ENCODE results near the gene CAMTA1.

Gene CAMTA1

DNA sequence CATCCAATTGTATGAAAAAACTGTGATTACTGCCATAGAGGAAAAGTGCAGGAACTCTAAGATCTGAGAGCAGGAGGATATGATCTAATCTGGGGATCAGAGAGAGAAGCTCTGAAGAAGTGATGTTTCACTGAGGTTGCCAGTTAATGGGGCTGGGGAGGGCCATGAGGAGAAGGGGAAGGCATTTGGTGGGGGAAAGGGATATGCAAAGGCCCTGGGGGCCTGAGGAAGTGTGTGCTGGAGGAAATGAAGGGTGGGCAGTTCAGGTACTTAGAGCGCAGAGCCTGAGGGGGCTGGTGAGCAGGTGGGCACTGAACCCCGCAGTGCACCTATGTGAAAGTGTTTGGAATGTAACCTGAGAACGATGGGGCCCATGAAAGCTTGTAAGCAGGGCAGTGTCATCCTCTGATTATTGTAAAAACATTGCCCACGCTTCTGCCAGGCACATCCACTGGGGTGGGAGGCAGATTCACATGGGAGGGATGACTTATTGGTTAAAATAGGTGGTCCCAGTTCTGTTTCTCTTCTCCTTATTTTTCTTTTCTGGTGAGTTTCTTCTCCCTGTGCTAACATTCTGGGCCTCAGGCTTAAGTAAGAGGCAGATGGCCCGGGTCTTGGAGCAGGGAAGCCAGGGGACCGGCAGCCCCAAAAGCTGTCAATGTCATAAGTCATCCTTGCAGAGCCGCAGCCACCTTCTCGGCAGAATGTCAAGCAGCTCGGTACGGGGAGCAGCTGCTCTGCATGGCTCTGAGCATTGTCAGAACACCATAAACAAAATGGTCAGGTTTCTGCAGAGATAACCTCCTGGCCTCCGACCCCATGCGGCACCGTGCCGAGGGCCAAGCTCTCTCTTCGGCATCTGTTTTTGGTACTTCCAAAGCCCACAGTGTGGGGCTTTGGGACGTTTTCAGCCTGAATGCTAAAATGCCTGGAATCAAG, 493.8 kb downstream of the CAMTA1 start:
- no peak for DNase-seq

DNA sequence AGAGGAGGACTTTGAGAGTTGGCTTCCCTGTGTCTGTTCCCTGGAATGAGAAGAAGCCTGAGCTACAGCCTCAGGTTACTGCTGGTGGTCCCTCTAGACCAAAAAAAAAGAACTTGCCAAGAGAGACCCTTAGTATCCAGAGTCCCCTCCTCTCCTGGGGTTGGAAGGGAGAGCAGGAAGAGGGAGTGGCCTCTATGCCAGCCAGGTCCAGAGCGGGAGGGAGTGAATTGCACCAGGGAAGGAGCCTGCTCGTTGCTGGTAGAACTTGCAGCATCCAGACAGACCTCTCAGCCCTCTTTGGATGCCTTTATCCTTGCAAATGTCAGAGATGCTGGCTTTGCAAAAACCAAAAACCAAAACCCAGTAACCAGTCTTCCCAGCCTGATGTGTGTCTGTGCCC, 494.5 kb downstream of the CAMTA1 start:
- no peak for DNase-seq

DNA sequence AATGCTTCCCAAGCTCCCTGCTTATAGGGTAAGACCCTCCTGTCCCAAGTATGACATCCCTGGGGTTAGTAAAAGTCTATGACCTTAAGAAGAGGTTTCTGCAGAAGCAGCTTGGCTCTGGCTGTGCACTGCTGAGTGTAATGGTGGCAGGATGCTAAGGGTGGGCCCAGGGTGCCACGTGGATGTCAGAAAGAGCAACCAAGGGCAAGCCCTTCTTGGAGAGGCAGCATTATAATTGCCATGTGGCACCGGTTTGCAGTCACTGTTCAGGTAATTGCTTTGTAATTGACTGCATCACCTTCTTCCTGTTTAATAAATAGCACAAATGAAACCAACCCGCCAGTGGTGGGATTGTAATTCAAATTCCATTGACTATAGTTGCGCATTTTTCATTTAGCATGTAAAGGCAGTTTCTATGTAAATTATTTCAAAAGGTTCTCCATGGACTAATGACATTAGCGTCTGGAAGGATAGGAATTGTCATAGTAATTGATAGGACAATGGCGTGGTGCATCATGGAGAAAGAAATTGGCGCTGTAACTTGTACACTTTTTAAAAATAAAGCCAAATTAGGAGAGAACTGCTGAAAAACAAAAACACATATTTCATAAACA, 495.2 kb downstream of the CAMTA1 start:
- DNase-seq: no peak

DNA sequence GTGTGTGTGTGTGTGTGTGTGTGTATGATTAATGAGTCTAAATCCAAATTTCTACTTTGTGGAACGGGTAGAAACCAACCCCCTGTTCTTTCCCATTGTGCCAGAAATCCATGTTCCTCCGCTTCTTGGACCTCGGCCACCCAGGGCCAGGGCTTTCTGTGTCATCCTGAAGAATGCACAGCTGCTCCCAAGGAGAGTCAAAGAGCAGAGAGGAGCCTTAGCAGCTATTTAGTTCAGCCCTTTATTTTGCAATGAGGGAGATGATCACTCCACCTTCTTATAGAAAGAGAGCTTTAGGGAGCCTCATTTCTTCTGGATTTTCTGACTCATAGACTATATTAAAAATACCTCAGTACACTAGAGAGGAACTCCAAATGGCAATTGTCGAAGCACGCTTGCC, 496.6 kb downstream of the CAMTA1 start:
- no peak for DNase-seq

DNA sequence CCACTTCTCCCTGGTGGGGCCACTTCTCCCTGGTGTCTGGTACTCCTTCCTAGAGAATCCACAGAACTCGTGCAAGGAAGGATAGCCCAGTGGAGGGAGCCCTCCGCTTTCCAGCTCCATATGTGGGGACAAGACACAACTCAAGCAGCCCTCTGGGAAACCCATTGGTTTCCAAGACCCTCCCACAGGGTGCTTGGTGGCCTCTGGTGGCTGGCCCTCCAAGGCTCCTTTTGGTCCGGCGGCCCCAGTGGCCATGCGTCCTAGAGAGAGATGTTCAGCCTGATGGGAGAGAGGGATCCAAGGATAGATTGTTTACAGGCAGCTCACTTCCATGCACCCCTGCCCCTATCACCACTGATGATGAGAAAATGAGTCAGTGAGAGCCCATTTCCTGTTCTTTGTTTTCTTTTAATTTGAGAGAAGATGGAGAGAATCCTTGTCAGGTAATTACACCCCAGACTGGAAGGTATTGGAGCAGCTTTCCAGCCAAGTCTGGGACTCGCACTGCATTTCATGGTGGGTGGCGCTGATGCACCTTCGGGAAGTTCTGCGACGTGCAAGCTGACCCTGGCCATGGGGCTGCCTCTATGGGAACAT, 499.7 kb downstream of the CAMTA1 start:
- DNase-seq: no peak

DNA sequence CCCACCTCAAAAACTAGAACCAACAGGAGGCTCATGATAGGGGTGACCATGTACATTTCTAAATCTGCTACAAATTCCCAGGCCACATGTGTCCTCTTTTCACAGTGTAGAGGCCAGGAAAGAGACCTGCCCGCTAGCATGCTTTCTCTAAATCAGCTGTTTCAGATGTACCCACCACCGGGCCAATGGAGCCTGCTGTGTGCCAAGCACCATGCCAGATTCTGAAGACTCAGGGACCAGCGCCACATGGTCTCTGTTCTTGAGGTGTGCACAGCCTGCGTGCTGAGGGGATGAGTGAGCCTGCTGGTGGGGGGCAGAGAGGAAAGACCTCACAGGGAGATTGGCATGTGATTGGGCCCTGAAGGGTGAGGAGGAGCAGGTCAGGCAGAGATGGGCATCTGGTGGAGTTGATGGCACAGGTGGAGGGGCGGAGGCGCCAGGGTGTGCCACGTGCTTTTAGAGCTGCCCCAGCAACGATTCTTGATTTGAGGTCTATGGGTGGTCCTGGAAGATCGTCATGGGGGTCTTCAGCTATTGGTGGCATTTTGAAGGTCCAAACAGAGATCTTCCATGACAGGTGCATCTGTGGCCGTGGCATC, 500.7 kb downstream of the CAMTA1 start:
- DNase-seq: no peak

DNA sequence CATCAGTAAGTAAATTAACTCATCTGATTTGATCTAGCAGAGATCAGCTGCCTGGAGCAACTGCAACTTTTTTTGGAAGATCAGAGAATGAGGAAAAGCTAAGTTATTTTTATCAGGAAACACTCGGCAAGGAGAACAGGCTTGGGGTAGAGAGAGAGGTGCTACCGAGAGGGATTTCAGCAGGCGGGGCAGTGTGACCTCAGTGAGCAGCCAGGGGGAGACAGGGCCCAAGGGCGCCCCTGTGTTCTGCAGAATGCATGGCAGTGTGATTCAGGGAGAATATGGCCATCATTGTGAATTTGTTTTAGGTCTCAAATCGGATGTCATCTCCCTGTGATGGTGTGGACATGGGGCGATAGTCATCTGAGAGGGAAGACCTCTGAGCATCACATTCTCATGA, 501.8 kb downstream of the CAMTA1 start:
- no peak for DNase-seq

DNA sequence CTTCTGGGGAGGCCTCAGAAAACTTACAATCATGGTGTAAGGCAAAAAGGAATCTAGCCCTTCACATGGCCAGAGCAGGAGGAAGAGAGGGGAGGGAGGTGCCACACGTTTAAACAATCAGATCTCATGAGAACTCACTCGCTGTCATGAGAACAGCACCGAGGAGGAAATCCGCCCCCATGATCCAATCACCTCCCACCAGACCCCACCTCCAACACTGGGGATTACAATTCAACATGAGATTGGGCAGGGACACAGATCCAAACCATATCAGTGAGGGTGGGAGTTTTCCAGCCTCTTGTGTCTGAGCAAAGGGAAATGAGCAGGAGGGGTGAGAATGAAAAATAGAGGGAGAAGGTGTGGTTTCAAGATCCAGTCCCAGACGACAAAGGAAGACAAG, 503.7 kb downstream of the CAMTA1 start:
- DNase-seq: no peak

DNA sequence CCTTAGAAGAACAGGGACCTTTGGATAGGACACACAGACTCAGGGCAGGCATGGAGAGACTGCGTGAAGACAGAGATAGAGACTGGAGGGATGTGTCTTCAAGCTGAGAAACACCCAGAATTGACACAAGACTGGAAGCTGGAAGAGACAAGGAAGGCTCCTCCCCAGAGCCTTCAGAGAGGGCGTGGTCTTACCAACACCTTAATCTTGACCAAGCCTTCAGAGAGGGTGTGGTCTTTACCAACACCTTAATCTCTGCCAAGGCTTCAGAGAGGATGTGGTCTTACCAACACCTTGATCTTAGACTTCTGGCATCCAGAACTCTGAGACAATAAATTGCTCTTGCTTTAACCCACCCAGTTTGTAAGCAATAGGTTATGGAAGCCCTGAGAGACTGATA, 504.4 kb downstream of the CAMTA1 start:
- DNase-seq: no peak

DNA sequence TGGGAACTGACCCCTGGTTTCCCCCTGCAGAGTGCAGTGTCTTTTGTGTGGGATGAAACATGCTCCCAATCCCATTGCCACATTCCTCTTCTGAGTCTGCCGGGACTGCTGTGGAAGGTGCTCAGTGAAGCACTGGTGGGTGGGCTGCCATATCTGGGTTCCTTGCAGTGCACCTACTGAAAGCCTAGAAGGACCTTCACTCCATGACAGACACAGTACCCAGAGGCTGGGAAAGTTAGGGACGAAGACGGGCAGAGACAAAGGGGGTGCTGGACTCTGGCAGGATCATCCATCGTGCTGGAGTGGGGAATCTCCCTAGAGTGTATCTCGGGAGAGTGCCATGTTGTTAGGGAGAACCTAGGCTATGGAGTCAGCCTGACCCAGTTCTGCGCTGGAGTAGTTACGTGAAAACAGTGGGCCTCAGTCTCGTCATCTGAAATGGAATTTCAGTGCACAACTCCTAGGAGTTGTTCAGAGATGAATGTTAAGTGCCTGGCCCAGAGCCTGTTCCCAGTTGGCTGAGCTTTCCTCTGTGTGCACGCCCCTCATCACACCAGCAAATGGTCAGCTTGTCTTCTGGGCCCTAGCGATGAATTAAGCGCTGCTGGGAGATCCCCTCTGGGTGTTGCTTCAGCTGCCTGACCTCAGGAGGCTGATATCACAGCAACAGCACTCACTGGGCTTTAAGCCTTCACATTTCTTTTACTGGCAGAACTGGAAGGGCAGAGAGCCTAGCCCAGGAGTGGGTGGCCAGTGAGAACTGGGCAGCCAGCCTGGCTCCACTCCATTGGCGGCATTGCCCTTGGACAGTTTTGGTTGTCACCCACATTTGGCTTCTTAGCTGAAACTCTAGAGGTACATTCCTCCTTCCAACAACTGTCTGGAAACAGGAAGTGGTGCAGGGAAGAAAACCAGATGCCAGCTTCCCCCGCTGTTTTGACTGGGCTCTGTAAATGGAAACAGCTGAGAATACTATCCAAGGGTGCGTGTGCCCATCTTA, 506.0 kb downstream of the CAMTA1 start:
- no peak for DNase-seq

DNA sequence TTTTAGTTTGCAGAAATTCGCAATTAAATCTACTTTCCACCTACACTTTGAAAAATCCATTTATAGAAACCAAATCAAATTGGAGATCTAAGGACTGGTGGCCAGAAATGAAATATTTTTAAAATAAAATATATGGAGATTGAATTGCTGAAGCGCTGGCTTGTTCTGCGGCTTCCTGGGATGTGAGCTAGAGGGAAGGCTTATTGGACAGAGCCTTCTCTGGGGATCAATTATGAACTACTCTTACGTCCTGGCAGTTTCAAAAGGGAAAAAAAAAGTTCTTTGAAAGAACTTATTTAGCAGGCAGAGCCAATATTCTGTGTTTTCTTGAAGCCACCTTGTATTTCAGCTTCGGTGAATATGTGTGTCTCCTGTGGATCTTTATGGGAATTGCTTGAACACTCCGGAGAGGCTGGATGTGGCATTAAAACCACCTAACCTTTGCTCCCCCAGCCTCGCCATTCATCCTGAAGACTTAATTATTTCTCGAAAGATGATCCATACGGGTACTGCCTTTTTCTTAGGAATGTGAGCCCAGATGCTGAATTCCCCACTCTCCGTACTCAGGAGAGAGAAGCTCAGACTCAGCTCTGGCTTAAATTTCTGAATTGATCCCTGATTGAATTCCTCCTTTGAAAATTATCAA, 506.9 kb downstream of the CAMTA1 start:
- DNase-seq: no peak

DNA sequence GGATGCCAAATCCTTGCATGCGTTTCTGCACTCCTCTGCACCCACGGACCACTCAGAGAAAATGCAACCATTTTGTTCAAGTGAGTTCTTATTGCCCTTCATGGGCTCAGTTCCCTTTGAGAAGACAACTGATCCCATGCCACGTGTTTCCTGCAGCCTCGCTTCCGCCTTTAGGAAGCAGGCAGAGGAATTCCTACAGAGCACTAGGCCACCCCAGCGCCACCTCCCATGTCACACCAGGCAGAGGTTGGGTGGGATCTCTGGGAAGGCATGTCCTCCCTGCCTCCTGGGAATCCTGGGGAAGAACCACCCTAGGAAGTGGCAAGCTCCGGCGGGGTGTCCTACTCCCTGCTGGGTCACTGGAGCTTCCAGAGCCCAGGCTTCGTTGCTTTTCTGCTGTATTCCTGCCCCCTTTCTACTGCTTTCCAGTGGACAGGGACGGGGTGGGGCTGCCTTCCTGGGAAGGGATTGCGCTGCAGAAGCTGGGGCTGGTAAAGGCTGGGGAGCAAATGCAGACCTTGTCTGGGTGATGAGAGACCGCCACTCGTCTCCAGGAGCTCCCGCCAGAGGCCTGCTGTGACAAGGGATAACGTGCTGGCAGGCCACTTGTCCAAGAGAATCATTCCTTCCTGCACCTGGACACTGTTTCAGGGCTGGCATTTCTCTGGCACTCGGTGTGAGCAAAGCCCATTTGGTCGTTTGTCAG, 507.6 kb downstream of the CAMTA1 start:
- DNase-seq: no peak

DNA sequence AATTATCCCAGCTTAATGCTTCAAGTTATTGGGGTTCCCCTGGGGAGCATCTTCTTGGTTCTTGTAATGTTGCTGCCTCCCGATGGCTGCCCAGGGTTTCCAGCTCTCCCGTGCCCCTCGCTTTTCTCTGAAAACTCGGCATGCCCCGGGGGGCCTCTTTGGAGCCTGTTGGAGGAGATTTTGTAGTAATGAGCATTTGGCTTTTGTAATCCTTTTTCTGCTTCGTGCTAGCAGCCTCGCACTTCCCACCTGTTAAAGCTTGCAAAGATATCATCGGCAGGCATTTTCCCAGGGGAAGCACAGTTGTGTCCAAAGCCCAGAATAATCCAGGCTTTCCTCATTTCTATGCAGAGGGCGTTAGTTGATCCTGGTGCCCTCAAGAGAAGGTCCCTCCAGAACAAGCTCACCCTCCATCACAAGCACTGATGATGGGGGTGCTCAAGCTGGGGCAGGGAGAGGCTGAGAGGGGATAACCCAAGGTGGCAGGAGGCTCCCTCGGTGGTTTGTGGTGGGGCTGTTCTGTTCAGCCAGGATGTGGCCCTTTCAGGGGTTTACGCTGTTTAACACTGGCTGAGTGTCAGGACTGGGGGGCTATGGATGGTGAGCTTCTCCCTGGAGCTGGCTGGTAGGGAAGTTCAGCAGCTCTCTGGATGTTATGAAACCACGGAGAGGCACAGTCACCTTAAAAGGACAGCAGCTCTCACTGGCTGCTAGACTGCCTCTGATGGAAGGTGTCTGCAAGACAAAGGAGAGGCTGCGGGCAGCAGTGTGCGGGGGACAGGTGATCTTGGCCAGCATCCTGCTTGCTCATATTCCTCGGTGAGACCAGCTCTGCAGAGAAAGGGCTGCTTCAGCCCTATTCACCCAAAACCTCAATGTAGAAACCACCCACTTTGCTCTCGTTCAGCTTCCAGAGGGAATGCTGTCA, 508.7 kb downstream of the CAMTA1 start:
- no peak for DNase-seq

DNA sequence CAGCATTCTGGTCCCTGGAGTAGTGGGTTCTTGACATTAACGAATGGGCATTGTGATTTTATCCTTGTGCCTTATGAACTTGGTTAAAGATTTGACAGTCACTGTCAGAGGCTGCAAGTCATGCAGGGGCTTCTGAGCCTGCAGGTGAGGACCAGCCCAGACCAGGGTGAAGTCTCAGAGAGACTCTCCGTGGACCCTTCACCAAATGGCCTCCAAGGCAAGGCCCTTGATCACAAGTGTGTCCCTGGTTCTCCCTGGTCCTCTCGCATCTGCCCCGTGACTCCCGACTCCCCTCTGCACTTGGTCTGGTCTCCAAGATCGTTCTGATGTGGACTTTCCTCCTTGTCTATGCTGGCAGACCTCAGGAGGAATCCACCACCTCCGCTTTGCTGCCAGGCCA, 509.4 kb downstream of the CAMTA1 start:
- no peak for DNase-seq

DNA sequence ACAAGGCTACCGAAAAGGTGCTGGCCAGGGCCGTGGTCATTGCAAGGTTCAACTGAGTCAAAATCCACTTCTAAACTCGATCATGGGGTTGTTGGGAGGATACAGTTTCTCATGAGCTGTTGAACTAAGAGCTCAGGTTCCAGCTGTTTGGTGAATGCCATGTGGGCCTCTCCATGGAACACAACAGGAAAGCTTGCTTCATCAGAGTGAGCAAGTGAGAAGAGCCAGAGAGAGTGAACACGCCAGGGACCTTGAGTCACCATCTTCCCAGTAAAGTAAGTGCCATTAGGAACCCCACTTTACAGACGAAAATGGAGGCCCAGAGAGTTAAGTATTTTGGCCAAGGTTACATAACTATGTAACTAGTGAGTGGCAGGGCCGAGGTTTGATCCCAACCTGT, 510.7 kb downstream of the CAMTA1 start:
- no peak for DNase-seq

DNA sequence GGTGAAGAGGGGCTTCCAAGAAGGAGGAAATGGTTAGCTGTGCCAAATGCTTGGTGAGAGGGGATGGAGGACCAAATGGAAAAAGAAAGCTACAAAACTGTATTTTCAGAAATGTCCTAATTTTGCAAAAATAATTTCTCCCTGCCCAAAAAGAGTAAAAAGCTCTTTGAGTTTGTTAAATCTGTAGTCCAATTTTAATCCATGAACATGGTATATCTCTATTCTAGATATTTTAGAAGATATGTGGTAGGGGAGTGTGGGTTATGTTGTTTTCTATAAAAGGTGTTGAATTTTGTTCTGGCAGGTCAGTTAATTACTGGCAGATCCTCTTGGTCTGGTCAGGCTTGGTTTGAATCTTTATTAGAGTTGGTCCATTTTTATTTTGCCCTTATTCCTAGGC, 511.7 kb downstream of the CAMTA1 start:
- no peak for DNase-seq

DNA sequence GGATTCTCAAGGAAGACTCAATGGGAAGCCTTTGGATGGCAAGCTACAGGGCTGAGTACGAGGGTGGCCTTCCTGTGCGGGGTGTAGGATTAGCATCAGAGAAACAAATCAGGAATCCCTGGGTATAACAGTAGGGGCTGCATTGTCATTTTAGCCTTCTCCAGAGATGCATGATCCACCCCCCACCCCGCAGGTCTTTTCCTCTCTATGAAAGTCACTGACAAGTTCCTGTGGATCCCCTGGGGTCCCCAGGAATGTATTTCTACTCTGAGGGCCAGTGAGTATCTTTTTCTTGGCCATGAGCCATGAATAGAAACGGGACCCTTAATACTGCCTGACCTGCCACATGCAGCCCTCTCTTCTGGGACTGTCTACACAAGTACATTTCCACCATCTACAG, 512.9 kb downstream of the CAMTA1 start:
- DNase-seq: no peak

DNA sequence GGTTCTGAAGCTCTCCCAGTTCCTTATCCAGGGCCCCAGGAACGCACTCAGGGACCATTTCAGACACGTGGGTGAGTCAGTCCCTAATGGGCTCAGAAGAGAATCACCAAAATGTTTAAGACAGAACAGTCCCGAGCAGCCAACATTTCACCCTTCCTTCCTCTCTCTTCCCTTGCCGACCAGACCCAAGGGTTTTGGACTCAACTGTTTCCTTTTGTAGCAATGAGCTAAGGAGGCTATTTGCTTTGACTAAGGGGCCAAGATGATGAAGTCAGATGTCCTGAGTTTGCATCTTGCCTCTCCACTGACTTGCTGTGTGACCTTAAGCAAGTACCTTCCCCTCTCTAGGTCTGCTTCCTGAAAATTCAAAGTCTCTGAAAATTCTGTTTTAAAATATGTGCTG, 513.5 kb downstream of the CAMTA1 start:
- DNase-seq: no peak

DNA sequence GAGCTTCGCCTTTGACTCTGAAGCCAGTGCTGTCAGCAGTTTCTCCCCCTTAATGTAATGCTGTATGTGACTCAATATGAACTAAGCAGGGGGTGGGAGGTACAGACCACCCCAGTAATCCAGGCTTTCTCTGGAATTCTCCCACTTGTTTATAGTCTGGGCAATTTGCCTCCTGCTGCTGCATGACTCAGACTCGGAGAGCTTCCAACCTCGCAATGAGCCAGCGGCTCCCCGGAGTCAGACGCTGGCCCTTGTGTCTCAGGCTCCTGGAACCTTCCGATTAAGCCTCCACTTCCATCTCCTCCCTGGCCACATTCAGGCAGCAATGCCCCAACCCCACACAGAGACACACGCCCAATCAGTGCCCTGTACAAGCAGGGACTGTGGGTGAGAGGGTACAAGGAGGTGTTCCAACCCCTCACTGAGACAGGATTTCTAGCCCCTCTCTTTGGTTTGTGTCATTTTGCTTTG, 514.1 kb downstream of the CAMTA1 start:
- DNase-seq: no peak

DNA sequence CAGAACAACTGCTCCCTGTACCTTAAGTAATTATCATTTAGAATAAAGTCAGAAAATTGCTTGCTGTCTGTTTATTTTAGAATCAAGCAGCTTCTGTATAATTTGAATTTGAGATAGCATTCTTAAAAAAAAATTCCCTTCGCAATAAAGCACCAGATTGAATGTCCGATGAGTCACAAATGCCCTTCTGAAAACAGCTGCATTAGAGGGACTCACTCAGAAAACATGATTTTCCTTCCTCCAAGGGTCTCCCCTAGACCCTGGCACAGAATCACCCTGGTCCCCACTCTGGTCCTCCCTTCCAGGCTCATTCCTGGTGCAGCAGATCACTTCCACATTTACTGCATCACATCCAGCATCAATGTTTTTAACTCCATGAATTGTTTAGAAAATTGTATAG, 514.7 kb downstream of the CAMTA1 start:
- no peak for DNase-seq

All from NCI-H1048 (cell line).